GM19468 (cell line): ENCODE results near the gene PLEKHA5.
"Not testable (repeated sequence)": the region's sequence is repeated elsewhere in the genome, so short reads cannot be mapped to it uniquely, and the experiment has no call there.

Source experiments
- ATAC-seq: cut with Tn5 transposase; IDR thresholded peaks from one replicate; pipeline ENCODE4 v1.9.1; 2021; ENCODE audit warnings: mild to moderate bottlenecking, moderate library complexity, moderate number of reproducible peaks; ENCODE audit not compliant: unreplicated experiment; ENCODE audit errors: extremely low read depth

PLEKHA5 gene

DNA sequence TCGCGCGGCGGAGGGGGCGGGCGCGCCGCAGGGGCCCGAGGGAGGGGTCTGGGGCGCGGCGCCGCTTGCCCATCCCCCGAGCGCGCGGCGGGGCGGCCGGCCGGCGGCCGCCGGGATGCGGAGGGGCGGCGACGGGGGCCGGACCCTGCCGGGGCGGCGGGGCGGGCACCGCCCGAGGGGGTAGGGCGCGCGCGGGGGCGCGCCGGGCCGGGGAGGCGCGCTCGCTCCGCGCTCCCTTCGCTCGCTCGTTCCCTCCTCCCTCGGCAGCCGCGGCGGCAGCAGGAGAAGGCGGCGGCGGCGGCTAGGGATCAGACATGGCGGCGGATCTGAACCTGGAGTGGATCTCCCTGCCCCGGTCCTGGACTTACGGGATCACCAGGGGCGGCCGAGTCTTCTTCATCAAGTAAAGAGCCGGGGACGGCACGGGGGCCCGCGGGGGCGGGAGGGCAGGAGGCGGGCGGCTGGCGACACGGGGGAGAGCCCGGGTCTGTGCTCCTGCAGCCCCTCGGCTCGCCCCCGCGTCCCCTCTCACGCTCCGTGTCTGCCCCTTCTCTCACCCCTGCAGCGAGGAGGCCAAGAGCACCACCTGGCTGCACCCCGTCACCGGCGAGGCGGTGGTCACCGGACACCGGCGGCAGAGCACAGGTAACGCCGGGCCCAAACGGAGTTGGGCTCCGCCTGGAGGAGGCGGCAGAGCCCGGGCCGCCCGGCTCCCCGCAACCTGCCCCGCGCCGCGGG lies at the start of gene PLEKHA5:
TSS of gene PLEKHA5 (plus strand) at position 248 of the 738 bp plus-strand sequence. CDS start at position 315, 67 bp downstream.
- ATAC-seq, result no peak

DNA sequence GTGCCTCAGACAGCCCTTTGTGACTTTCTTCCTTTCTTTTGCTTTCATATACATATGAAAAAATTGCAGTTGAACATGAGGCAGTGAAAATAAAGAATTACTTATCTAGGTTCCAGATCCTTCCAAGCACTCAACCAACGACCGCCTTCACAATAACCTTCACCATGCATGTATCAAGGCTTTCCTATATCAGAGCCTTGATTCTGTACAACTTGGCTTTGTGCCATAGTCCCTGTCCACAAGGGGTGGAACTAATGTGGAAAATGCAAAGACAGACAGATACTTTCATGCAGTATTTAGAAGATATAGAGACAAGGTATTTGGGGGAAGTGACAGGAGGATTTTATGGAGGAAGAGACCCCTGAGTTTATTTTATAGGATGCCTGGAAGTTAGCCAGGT lies 48.6 kb upstream of the PLEKHA5 start:
- no peak for ATAC-seq

GRCh38 chr12:19082365-19082911 lies 47.1 kb upstream of the PLEKHA5 start:
- ATAC-seq, result no peak

DNA sequence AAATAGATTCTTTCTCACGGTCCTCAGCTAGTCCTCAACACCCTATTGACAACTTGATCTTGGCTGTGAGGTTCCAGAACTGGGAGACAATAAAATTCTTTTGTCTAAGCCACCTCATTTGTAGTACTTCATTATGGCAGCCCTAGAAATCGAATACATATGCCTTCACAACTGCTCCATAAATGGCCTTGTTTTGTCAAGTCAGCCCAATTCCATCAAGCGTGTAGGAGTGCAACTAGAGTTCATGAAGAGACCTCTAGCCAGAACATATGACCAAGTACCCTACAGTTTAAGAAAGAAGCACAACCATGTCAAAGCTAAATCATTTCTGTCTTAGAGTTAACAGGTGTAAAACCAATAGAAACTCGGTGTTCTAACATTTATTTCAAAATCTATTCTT lies 45.0 kb upstream of the PLEKHA5 start:
- no peak for ATAC-seq

GRCh38 chr12:19085090-19085489 lies 44.4 kb upstream of the PLEKHA5 start:
- no peak for ATAC-seq

DNA sequence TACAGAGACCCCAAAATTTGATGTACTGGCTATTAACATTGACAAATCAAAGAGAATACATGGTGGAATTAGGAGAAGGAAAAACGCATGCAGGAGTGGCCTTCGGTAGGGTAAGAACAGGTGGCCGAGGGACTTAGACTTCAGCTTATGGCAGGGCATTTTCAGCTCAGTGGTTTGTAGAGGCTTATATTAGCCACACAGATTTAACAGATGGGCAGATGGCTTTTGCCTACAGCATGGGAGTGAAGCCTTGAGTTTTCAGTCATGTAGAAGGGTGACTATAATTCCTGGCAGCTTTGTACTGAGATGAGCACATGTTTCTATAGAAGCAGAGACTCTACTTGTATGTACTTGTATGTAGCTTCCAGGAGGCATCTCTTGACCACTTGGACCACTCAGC lies 40.9 kb upstream of the PLEKHA5 start:
- no peak for ATAC-seq

- not testable (repeated sequence) for ATAC-seq
These were observed 37.1 kb upstream of the PLEKHA5 start for GRCh38 chr12:19092482-19092881.

GRCh38 chr12:19093218-19093617 lies 36.3 kb upstream of the PLEKHA5 start:
- no peak for ATAC-seq

- no peak for ATAC-seq
These were observed 34.2 kb upstream of the PLEKHA5 start for GRCh38 chr12:19095331-19095730.

DNA sequence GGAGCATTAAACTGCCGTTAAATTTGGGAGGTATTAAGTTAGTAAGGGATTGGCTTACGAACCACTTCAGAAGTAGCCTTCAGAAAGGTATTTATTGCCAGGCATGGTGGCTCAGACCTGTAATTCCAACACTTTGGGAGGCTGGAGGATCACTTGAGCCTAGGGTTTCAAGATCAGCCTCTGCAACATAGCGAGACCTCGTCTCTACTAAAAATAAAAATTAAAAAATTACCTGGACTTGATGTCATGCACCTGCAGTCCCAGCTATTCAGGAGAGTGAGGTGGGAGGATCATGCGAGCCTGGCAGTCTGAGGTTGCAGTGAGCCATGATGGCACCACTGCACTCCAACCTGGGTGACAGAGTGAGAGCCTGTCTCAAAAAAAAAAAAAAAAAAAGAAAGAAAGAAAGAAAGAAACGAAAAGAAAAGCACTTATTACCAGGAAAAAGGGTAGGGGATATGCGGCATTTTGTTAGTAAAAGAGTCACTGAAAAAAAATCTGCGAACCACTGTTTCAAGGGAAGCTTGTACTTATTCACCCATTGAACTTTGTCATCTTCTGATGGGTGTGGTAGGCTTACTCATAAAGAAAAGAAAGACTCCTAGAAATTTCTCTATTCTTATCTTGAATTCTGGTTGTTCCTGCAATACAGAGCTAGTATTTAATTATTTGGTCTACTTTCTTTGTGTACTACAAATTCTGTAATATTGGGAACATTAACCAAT lies 33.6 kb upstream of the PLEKHA5 start:
- no peak for ATAC-seq

DNA sequence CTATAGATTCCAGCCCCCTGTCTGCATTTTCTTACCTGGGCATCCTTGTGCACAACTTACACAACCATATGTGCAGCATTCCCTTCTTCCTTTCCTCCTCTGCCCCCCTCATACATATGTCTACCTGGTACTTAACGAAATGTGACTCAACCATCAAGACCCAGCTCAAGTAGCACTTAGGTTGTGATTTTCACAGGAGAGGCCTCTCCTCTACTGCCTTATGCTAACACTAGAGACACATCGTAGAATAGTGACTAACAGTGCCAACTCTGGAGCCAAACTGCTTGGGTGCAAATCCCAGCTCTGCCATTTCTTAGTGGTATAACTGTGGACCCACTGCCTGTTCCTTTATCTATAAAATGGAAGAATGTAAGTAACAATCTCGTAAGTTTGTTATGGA lies 24.1 kb upstream of the PLEKHA5 start:
- no peak for ATAC-seq

- ATAC-seq, result no peak
These were observed 21.8 kb upstream of the PLEKHA5 start for GRCh38 chr12:19107750-19108149.

- no peak for ATAC-seq
These were observed 19.2 kb upstream of the PLEKHA5 start for GRCh38 chr12:19110221-19110940.

- no peak for ATAC-seq
These were observed 16.1 kb upstream of the PLEKHA5 start for GRCh38 chr12:19113464-19113863.

- ATAC-seq, result no peak
These were observed 14.2 kb upstream of the PLEKHA5 start for GRCh38 chr12:19115285-19115684.

- ATAC-seq, result no peak
These were observed 10.1 kb upstream of the PLEKHA5 start for GRCh38 chr12:19119440-19119839.

- ATAC-seq, result no peak
These were observed 8.7 kb upstream of the PLEKHA5 start for GRCh38 chr12:19120795-19121194.

- no peak for ATAC-seq
These were observed 8.0 kb upstream of the PLEKHA5 start for GRCh38 chr12:19121449-19122018.

DNA sequence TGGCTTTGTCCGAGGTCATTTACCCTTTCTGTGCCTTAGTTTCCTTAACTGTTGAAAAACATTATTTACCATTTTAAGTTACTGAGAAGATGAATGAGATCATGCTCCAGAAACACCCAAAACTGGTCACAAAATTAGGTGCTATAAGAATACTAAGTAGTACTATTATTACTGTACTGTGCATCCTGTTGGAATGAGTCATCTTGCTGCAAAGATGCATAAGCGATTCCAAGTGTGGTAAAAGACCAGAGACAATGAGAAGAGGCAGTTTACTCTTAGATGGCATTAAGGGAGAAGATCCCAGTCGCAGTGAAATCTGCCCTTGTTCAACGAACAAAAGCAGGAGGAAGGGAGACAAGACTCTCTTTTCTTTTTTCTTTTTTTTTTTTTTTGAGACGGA lies 4.2 kb upstream of the PLEKHA5 start:
- ATAC-seq, result no peak

- ATAC-seq, result no peak
These were observed 2.3 kb upstream of the PLEKHA5 start for GRCh38 chr12:19127270-19127669.
